HepG2 (cell line): ENCODE measurements around the gene AFAP1L2. TPM values are rescaled to one million over a fixed set of nuclear protein-coding genes. Genes with fewer than 3 reads are reported as not detected.

ENCODE experiments used
- ATAC-seq: fragments of 200-7000 bp; cut with Tn5 transposase; 3 replicates; pipeline ENCODE4 v1.9.1; 2020; ENCODE audit warnings: mild to moderate bottlenecking, moderate library complexity
- BruUV-seq: library from RNA; stranded (reverse); fragments of 400-500 nt; replicated peaks from 2 replicates; lab custom pipeline; 2021; lab: Mats Ljungman, UMichigan
- CTCF ChIA-PET: fragments of 300-600 bp; formaldehyde crosslinking; extraction: SDS; loops from one replicate; lab custom pipeline; 2021; ENCODE audit warnings: low total read pairs, inconsistent platforms, low intra/inter-chr PET ratio; lab: Yijun Ruan, JAX
- POLR2A ChIA-PET: fragments of 350-600 bp; sonication (Branson Sonifier 250); formaldehyde crosslinking; loops from one replicate; lab custom pipeline; 2020; ENCODE audit warnings: antibody characterized with exemption, inconsistent platforms; lab: Yijun Ruan, JAX
- DNase-seq: peaks from one replicate; pipeline ENCODE4 v3.0.0-alpha.2; 2015; ENCODE audit warnings: low spot score
- FAIRE-seq: peaks from 3 replicates; lab custom pipeline; 2011; peaks lifted over from hg19 to GRCh38; lab: Jason Lieb, UNC
- H2AFZ ChIP-seq: one replicate; pipeline ENCODE4 v1.6.1; 2011; ENCODE audit warnings: low read length, inconsistent platforms
- H3K27ac ChIP-seq: fragments of 300-600 bp; 3 replicates; pipeline ENCODE4 v1.8.0; 2011; ENCODE audit warnings: mixed run types, mild to moderate bottlenecking, mixed read lengths, low read length, inconsistent platforms; ENCODE audit not compliant: insufficient read depth; ENCODE audit errors: extremely low read length
- H3K27me3 ChIP-seq, 2 experiments: fragments of 200-600 bp in 1 of 2; 2 replicates in 1 of 2; 3 replicates in 1 of 2; pipeline versions ENCODE4 v1.6.0 to v1.8.0; 2011; ENCODE audit warnings: low read length in 2 of 2, mild to moderate bottlenecking in 2 of 2, moderate library complexity in 2 of 2, inconsistent platforms in 1 of 2; ENCODE audit not compliant: insufficient read depth in 2 of 2, control insufficient read depth in 1 of 2
- H3K36me3 ChIP-seq, 2 experiments: fragments of 200-600 bp in 1 of 2; replicated peaks in 1 of 2; 2 replicates in 1 of 2; 3 replicates in 1 of 2; pipeline versions ENCODE4 v1.5.1 to v1.8.0; 2011; ENCODE audit warnings: low read length in 2 of 2, inconsistent platforms in 1 of 2; ENCODE audit not compliant: insufficient read depth in 2 of 2, control insufficient read depth in 1 of 2
- H3K4me1 ChIP-seq: 2 replicates; pipeline ENCODE4 v1.5.1; 2012; ENCODE audit warnings: low read length, inconsistent platforms; ENCODE audit not compliant: insufficient read depth
- H3K4me2 ChIP-seq: 2 replicates; pipeline ENCODE4 v1.6.0; 2011; ENCODE audit warnings: low read depth, low read length, inconsistent platforms
- H3K4me3 ChIP-seq, 3 experiments: fragments of 200-600 bp in 1 of 3; sonication (generic), shearing (Covaris generic) in 1 of 3; replicated peaks in 1 of 3; 2 replicates each; pipeline ENCODE4 v1.5.1; 2011 to 2016; ENCODE audit warnings: low read length in 3 of 3, inconsistent platforms in 2 of 3, low read depth in 2 of 3, mild to moderate bottlenecking in 2 of 3, control low read depth in 1 of 3, mixed read lengths in 1 of 3; ENCODE audit not compliant: insufficient read depth in 1 of 3
- H3K79me2 ChIP-seq: one replicate; pipeline ENCODE4 v1.6.1; 2011; ENCODE audit warnings: low read length, inconsistent platforms; ENCODE audit not compliant: insufficient read depth
- H3K9ac ChIP-seq: 2 replicates; pipeline ENCODE4 v1.6.0; 2011; ENCODE audit warnings: mild to moderate bottlenecking, low read depth, low read length, inconsistent platforms; ENCODE audit not compliant: insufficient read depth
- H3K9me3 ChIP-seq: 2 replicates; pipeline ENCODE4 v1.5.1; 2012; ENCODE audit warnings: mild to moderate bottlenecking, low read length
- H4K20me1 ChIP-seq: 2 replicates; pipeline ENCODE4 v1.6.0; 2011; ENCODE audit warnings: inconsistent platforms, mild to moderate bottlenecking, low read length, moderate library complexity; ENCODE audit not compliant: insufficient read depth
- AHR ChIP-seq: IDR thresholded peaks from 2 replicates; pipeline ENCODE4 v1.6.1; 2018; ENCODE audit warnings: missing genetic modification reagents, missing compliant biosample characterization
- DDIT3 ChIP-seq: sonication (generic); formaldehyde crosslinking; IDR thresholded peaks from 2 replicates; pipeline ENCODE4 v1.4.0; 2020; ENCODE audit warnings: mild to moderate bottlenecking, missing genetic modification reagents
- GRHL1 ChIP-seq: sonication (generic); formaldehyde crosslinking; conservative IDR thresholded peaks from 2 replicates; pipeline ENCODE4 v1.8.0; 2022; ENCODE audit warnings: missing genetic modification reagents
- MLLT10 ChIP-seq: sonication (generic); formaldehyde crosslinking; IDR thresholded peaks from 2 replicates; pipeline ENCODE4 v1.4.0; 2020; ENCODE audit warnings: missing genetic modification reagents
- PHF21A ChIP-seq: sonication (generic); formaldehyde crosslinking; IDR thresholded peaks from 2 replicates; pipeline ENCODE4 v1.5.0; 2020; ENCODE audit warnings: mild to moderate bottlenecking, missing genetic modification reagents
- THYN1 ChIP-seq: sonication (generic); formaldehyde crosslinking; IDR thresholded peaks from 2 replicates; pipeline ENCODE4 v1.8.1; 2023; ENCODE audit warnings: low read depth, mild to moderate bottlenecking, moderate library complexity, missing genetic modification reagents, borderline replicate concordance
- U2AF1 ChIP-seq: fragments of 200-400 bp; formaldehyde crosslinking; optimal IDR thresholded peaks from 2 replicates; pipeline ENCODE3; 2017; ENCODE audit warnings: mild to moderate bottlenecking, low read depth, low read length
- YEATS4 ChIP-seq: sonication (generic); formaldehyde crosslinking; IDR thresholded peaks from 2 replicates; pipeline ENCODE4 v1.4.0; 2020; ENCODE audit warnings: missing genetic modification reagents, borderline replicate concordance
- YY1 ChIP-seq: IDR thresholded peaks from 2 replicates; pipeline ENCODE4 v1.6.1; 2011; ENCODE audit warnings: low read length, low read depth, moderate library complexity, mild to moderate bottlenecking; ENCODE audit not compliant: insufficient read depth, insufficient replicate concordance
- ZNF253 ChIP-seq: sonication (generic); formaldehyde crosslinking; IDR thresholded peaks from 2 replicates; pipeline ENCODE4 v1.8.0; 2022; ENCODE audit warnings: mild to moderate bottlenecking, missing genetic modification reagents, borderline replicate concordance
- ZNF460 ChIP-seq: sonication (generic); formaldehyde crosslinking; IDR thresholded peaks from 2 replicates; pipeline ENCODE4 v1.5.1; 2020; ENCODE audit warnings: missing genetic modification reagents, mild to moderate bottlenecking, borderline replicate concordance
- ZNF558 ChIP-seq: sonication (generic); formaldehyde crosslinking; IDR thresholded peaks from 2 replicates; pipeline ENCODE4 v1.9.0; 2022; ENCODE audit warnings: mild to moderate bottlenecking, missing genetic modification reagents, borderline replicate concordance
- WGBS: methylation state at CpG from one replicate; pipeline ENCODE4 v1.1.6; 2017; ENCODE audit warnings: low lambda C conversion rate; 5-methylcytosine and 5-hydroxymethylcytosine counted together
- in situ Hi-C: cut with HindIII; loops from 2 replicates; pipeline ENCODE4 v1.10.0; 2017; ENCODE audit warnings: low pct_unique_long_range_greater_than_20kb; ENCODE audit not compliant: extremely low pct_ligation_motif_present
- intact Hi-C: fragments of 100-400 bp; cut with micrococcal nuclease; formaldehyde crosslinking; loops from one replicate; pipeline ENCODE4 v1.10.0; 2022; ENCODE audit not compliant: unreplicated experiment
- polyA plus RNA-seq, 8 experiments: library from polyadenylated mRNA; depleted of rRNA in 3 of 8; stranded (reverse) in 7 of 8; unstranded in 1 of 8; fragments of >200 nt; fragmentation: Illumina TruSeq in 4 of 8; extraction: Trizol in 4 of 8; gene quantifications; 2 replicates each; pipeline versions ENCODE4 v1.2.1 to v1.2.3, GENCODE V29; 2011 to 2016; ENCODE audit warnings: low read depth in 4 of 8, missing spikeins in 1 of 8, mixed read lengths in 1 of 8; ENCODE audit not compliant: insufficient read depth in 1 of 8
- total RNA-seq, 5 experiments: library from RNA; depleted of rRNA; stranded (reverse); fragments of >200 nt; fragmentation: Illumina TruSeq; extraction: Trizol; gene quantifications; 2 replicates each; pipeline ENCODE4 v1.2.3, GENCODE V29; 2016; ENCODE audit warnings: low read depth in 1 of 5

The AFAP1L2 gene
- total and polyA plus RNA-seq, 2 of the 13 experiments (the other 11 are each of a cell fraction or from before 2014, with no cell fraction given) = not detected

GRCh38 chr10:114388275-114388674 lies 16.0 kb downstream of the AFAP1L2 start (continued):
- TF ChIP-seq PHF21A = no peak
- TF ChIP-seq AHR (CRISPR knock-in tag) = no peak
- TF ChIP-seq THYN1 (CRISPR knock-in tag) = no peak

GRCh38 chr10:114387784-114388183 lies 16.5 kb downstream of the AFAP1L2 start:
- ChIA-PET CTCF (no interaction called here), POLR2A (no interaction called here)
- H4K20me1 ChIP-seq = no peaks in the 10 kb centered on the region
- no TSS peak for BruUV-seq
- FAIRE-seq = no peak
- no peaks in the 10 kb centered on the region for H3K4me1 ChIP-seq
- H3K27me3 ChIP-seq = peaks cover 2 to 32% of the 10 kb centered on the region in 2 experiments; a peak in 3 of 5 replicates
- ATAC-seq = no peak
- WGBS = 5% methylated on average over 4 of the region's 4 CpGs
- TF ChIP-seq YEATS4 (CRISPR knock-in tag) (no peak), DDIT3 (no peak), ZNF460 (CRISPR knock-in tag) (no peak), ZNF558 (CRISPR knock-in tag) (no peak)
- no peaks in the 10 kb centered on the region for H3K9me3 ChIP-seq
- no peak overlapping the region for H3K27ac ChIP-seq
- no peak overlapping the region for H3K4me3 ChIP-seq
- no peak overlapping the region for H3K9ac ChIP-seq
- H3K36me3 ChIP-seq = no peaks in the 10 kb centered on the region
- no peak for DNase-seq
- in situ Hi-C loops (no loop called here), intact Hi-C loops (no loop called here)
- no peaks in the 10 kb centered on the region for H3K79me2 ChIP-seq
- no peak overlapping the region for H2AFZ ChIP-seq
- H3K4me2 ChIP-seq = no peak overlapping the region

GRCh38 chr10:114386452-114386851 lies 17.9 kb downstream of the AFAP1L2 start:
- 0% methylated on average over 2 of the region's 6 CpGs for WGBS
- ChIA-PET POLR2A (no interaction called here), CTCF (no interaction called here)
- ATAC-seq (peak; percentile 75), FAIRE-seq (no peak), DNase-seq (no peak)
- Histone ChIP-seq H3K4me1 (no peaks in the 10 kb centered on the region), H3K4me3 (no peak overlapping the region), H3K9ac (no peak overlapping the region), H3K27ac (no peak overlapping the region), H3K27me3 (peaks cover 2 to 18% of the 10 kb centered on the region in 2 experiments; a peak in 2 of 5 replicates), H3K9me3 (no peaks in the 10 kb centered on the region), H3K4me2 (no peak overlapping the region), H3K36me3 (no peaks in the 10 kb centered on the region), H4K20me1 (no peaks in the 10 kb centered on the region), H2AFZ (no peak overlapping the region), H3K79me2 (no peaks in the 10 kb centered on the region)
- intact Hi-C loops = no loop called here
- BruUV-seq = no TSS peak
- in situ Hi-C loops = no loop called here
- TF ChIP-seq MLLT10 (CRISPR knock-in tag) (no peak), YY1 (no peak), THYN1 (CRISPR knock-in tag) (no peak), U2AF1 (no peak), ZNF253 (CRISPR knock-in tag) (no peak), GRHL1 (CRISPR knock-in tag) (no peak)
